NCI-H510A treated with DMSO at 0.1 percent for 48 hours (cell line): Measurements from ENCODE around the gene RNF220.
"Not testable (repeated sequence)": the region's sequence is repeated elsewhere in the genome, so short reads cannot be mapped to it uniquely, and the experiment has no call there.

Source experiments
- DNase-seq: peaks from one replicate; lab custom pipeline; 2025; lab: John Stamatoyannopoulos, UW

The RNF220 gene

GRCh38 chr1:44678626-44679025, 273.6 kb downstream of the RNF220 start:
- no peak for DNase-seq

GRCh38 chr1:44679468-44679867, 274.4 kb downstream of the RNF220 start:
- no peak for DNase-seq

GRCh38 chr1:44681905-44682882, 277.1 kb downstream of the RNF220 start:
- peak; percentile 84 for DNase-seq

- DNase-seq: no peak
These were observed 277.8 kb downstream of the RNF220 start for GRCh38 chr1:44682883-44683265.

GRCh38 chr1:44684525-44684924, 279.5 kb downstream of the RNF220 start:
- no peak for DNase-seq

GRCh38 chr1:44685218-44685617, 280.2 kb downstream of the RNF220 start:
- no peak for DNase-seq

- no peak for DNase-seq
These were observed 280.8 kb downstream of the RNF220 start for GRCh38 chr1:44685881-44686280.

GRCh38 chr1:44688760-44689446, 283.8 kb downstream of the RNF220 start:
- DNase-seq: no peak

- no peak for DNase-seq
These were observed 284.4 kb downstream of the RNF220 start for GRCh38 chr1:44689447-44689765.

- DNase-seq: no peak
These were observed 288.1 kb downstream of the RNF220 start for GRCh38 chr1:44693159-44693558.

- no peak for DNase-seq
These were observed 288.8 kb downstream of the RNF220 start for GRCh38 chr1:44693900-44694299.

- no peak for DNase-seq
These were observed 289.9 kb downstream of the RNF220 start for GRCh38 chr1:44694863-44695478.

- no peak for DNase-seq
These were observed 290.6 kb downstream of the RNF220 start for GRCh38 chr1:44695671-44696070.

- DNase-seq: no peak
These were observed 291.0 kb downstream of the RNF220 start for GRCh38 chr1:44696101-44696500.

GRCh38 chr1:44696789-44697345, 291.8 kb downstream of the RNF220 start:
- no peak for DNase-seq

- DNase-seq: no peak
These were observed 293.1 kb downstream of the RNF220 start for GRCh38 chr1:44698138-44698537.

GRCh38 chr1:44699375-44699774, 294.3 kb downstream of the RNF220 start:
- DNase-seq: not testable (repeated sequence)

- DNase-seq: no peak
These were observed 295.5 kb downstream of the RNF220 start for GRCh38 chr1:44700573-44700972.

GRCh38 chr1:44701141-44701573, 296.1 kb downstream of the RNF220 start:
- no peak for DNase-seq
